Measurements from ENCODE around the gene EDN2.

DNA sequence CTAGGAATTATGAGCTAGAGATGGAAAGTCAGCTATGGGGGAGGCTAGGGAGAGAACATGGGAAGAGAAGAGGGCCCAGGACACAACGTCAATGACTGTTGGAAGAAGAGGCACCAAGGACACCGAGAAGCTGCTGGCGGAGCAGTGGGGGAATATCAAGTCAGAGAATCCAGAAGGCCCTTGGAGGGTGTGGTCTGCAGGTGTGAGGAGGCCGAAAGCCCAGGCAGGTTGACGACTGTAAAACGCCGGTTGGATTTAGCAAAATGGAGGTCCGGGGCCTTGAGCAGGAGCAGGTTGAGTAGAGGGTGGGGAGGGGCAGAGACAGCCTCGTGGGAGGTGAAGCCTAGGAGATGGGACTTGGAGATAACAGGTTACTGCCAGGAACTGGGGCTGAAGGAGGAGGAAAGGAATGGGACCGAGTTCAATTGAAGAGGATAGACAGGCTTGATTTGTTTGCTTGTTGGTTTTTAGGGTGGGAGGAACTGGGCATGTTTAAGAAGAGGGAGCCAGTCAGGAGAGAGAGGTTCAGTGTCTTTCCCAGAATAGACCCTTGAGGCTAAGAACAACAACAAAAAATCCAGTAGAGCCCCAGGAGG, 35.1 kb downstream of the EDN2 start:
- TF ChIP-seq EZH2 (IDR thresholded peaks at IDR 0.05; ENCODE audit: insufficient read depth, poor library complexity, severe bottlenecking) (no peak), EZH2phosphoT487 (IDR thresholded peaks at IDR 0.05; ENCODE audit: insufficient read depth, low read depth) (no peak)
